GM15510 (cell line): ENCODE measurements around the gene BEND6.

Experiments used
- POLR2A ChIP-seq: IDR thresholded peaks from 3 replicates; pipeline ENCODE4 v1.6.1; 2011; ENCODE audit warnings: borderline replicate concordance; ENCODE audit not compliant: insufficient read length; ENCODE audit errors: extremely low read depth

Gene BEND6

GRCh38 chr6:56930846-56931245, 24.1 kb upstream of the BEND6 start:
- no peak for TF ChIP-seq POLR2A

- no peak for TF ChIP-seq POLR2A
Measured at GRCh38 chr6:56932910-56933477, 21.9 kb upstream of the BEND6 start.

GRCh38 chr6:56933650-56934049, 21.3 kb upstream of the BEND6 start:
- no peak for TF ChIP-seq POLR2A

GRCh38 chr6:56934876-56935275, 20.0 kb upstream of the BEND6 start:
- TF ChIP-seq POLR2A: no peak

- TF ChIP-seq POLR2A: no peak
Measured at GRCh38 chr6:56936466-56936865, 18.4 kb upstream of the BEND6 start.

- TF ChIP-seq POLR2A: no peak
Measured at GRCh38 chr6:56938649-56939191, 16.2 kb upstream of the BEND6 start.

- no peak for TF ChIP-seq POLR2A
Measured at GRCh38 chr6:56940463-56940862, 14.4 kb upstream of the BEND6 start.

- TF ChIP-seq POLR2A: no peak
Measured at GRCh38 chr6:56940977-56941376, 13.9 kb upstream of the BEND6 start.

- TF ChIP-seq POLR2A: no peak
Measured at GRCh38 chr6:56944661-56945060, 10.2 kb upstream of the BEND6 start.

- TF ChIP-seq POLR2A: no peak
Measured at GRCh38 chr6:56946368-56946767, 8.5 kb upstream of the BEND6 start.

GRCh38 chr6:56947924-56948323, 7.0 kb upstream of the BEND6 start:
- TF ChIP-seq POLR2A: no peak

GRCh38 chr6:56949265-56949664, 5.6 kb upstream of the BEND6 start:
- TF ChIP-seq POLR2A: no peak

- no peak for TF ChIP-seq POLR2A
Measured at GRCh38 chr6:56949925-56950495, 4.9 kb upstream of the BEND6 start.

- no peak for TF ChIP-seq POLR2A
Measured at GRCh38 chr6:56951049-56951831, 3.7 kb upstream of the BEND6 start.

GRCh38 chr6:56953597-56954402, 1.1 kb upstream of the BEND6 start:
- TF ChIP-seq POLR2A: no peak
